Activated gamma-delta T cell treated with anti-CD3 and anti-CD28 coated beads, Interleukin-2, amount 50 U/mL, for 16 hours (primary cell): ENCODE measurements around the gene CACNA2D2.
A peak's percentile ranks its signal among the peaks of the same experiment; 100 is the strongest.

Experiments used
- DNase-seq: peaks from one replicate; pipeline ENCODE4 v3.0.0-alpha.2; 2020; ENCODE audit warnings: low read depth

The CACNA2D2 gene

GRCh38 chr3:50345008-50345407, 158.4 kb downstream of the CACNA2D2 start:
- DNase-seq, result no peak

- DNase-seq, result no peak
These were observed 160.4 kb downstream of the CACNA2D2 start for GRCh38 chr3:50342813-50343633.

DNA sequence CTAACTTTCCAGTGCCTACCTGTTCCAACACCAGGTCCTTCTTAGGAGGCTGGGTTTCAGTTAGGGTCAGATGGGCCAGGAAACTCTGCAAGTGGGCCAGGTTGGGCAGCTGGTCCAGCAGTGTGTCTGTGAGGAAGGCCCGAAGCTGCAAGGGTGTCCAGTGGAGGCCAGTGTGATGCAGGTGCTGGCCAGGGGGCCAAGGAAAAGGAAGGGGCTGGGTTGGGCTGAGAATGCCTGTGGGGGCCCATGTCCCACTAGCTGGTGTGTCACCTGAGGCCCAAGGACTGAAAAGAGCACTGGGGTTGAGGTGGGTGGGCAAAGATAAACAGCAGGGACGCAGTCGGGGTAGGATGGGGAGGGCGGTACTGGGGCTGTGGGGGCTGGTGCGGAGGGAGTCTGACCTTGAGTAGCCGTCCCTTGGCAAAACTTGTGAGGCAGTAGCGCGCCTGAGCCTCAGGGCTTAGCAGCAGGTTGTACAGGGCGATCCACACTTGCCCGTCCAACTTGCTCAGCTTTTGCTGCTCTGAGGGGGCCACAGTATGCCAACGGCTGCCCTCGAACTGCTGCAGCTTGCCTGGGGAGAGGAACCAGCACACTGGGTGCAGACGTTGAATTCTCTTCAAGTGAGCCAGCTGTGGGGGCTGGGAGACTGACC, 161.3 kb downstream of the CACNA2D2 start:
- DNase-seq, result no peak

DNA sequence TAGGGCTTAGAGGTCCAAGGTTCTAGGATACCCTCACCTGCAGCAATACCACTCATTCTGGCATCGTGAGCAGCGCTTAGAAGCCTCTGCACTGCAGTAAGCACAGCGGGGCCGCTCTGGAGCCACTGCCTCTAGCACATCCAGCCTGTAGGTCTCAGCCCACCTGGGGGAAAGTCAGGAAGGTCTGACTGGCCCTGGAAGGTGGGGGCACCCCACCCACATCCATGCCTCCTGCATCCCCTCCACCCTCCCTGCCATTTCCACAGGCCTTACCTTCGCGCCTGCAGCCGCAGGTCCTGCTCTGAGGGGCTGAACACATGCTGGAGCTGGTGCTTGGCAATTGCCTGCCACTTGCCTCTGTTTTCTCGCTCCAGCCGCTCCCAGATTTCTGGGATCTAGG, 161.9 kb downstream of the CACNA2D2 start:
- no peak for DNase-seq

GRCh38 chr3:50340448-50341329, 162.7 kb downstream of the CACNA2D2 start, which contains the start of gene RASSF1:
Gene RASSF1, minus strand, starts transcription at chr3:50340836. Its CDS starts 31 bp downstream, at chr3:50340805.
- peak; percentile 45 for DNase-seq

DNA sequence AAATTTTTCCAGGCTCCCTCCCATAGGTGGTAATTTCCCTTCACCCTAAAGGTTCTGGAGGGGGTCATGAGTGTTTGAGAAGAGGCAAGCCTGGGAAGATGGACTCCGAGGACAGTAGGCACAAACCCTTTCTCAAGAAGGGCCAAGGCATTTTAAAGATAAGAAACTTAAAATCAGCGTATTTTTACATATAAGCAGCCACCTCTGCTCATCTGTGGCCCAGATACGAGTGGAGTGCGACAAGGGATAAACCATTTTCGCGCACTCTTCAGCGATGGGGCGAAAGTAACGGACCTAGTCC, 163.3 kb downstream of the CACNA2D2 start:
- no peak for DNase-seq

- no peak for DNase-seq
These were observed 163.8 kb downstream of the CACNA2D2 start for GRCh38 chr3:50339485-50340146.

DNA sequence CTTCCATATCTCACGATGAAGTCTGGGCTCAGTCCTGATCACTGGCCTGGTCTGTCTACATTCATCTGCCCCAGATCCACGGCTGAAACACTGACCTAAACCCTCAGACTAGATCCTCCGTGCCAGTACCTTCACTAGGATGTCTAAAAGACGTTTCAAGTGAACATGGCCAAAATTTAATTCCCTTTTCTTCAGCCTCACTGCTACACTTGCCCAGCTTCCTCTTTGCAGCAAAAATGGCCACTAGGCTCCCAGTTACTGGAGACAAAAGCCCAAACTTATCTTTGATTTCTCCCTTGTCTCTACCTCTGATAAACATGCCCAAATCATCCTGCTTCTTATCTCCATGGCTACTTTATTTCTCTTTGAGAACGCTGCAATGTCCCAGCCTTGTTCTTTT, 164.5 kb downstream of the CACNA2D2 start:
- no peak for DNase-seq

- DNase-seq, result peak; percentile 92
These were observed 166.1 kb downstream of the CACNA2D2 start for GRCh38 chr3:50337175-50337861.

GRCh38 chr3:50336452-50337174, 166.8 kb downstream of the CACNA2D2 start:
- DNase-seq, result no peak

DNA sequence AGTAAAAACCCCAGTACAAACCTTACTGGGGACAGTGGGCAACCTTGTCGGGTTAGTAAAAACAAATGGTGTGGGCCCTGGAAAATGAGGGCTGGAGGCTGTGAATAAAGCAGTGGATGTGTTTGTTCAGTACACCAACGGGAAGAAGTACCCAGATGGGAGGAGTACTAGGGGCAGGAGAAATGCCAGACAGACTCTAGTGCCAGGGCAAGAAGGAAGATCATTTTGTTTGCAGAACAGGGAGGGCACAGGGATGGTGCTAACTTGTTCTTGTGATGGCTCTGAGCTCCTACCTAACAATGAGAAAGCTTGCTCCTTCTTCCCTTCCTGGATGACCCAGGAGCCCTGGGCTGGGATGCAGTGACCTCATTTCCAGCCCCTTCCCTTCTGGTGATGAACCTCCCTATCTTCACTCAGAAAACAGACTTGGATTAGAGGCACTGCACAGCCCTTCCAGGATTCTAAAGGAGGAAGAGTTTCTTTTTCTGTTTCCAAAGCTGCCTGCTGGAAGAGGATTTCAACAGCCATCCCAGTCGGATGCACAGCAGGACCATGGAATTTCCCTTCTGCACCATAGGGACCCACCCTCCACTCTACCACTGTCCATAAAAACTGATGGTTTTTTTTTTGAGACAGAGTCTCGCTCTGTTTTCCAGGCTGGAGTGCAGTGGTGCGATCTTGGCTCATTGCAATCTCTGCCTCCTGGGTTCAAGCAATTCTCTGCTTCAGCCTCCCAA, 168.9 kb downstream of the CACNA2D2 start:
- DNase-seq, result no peak

GRCh38 chr3:50333744-50334328, 169.6 kb downstream of the CACNA2D2 start:
- DNase-seq, result no peak

GRCh38 chr3:50331364-50331907, 172.0 kb downstream of the CACNA2D2 start:
- DNase-seq, result no peak

GRCh38 chr3:50330330-50330729, 173.1 kb downstream of the CACNA2D2 start:
- DNase-seq, result no peak

DNA sequence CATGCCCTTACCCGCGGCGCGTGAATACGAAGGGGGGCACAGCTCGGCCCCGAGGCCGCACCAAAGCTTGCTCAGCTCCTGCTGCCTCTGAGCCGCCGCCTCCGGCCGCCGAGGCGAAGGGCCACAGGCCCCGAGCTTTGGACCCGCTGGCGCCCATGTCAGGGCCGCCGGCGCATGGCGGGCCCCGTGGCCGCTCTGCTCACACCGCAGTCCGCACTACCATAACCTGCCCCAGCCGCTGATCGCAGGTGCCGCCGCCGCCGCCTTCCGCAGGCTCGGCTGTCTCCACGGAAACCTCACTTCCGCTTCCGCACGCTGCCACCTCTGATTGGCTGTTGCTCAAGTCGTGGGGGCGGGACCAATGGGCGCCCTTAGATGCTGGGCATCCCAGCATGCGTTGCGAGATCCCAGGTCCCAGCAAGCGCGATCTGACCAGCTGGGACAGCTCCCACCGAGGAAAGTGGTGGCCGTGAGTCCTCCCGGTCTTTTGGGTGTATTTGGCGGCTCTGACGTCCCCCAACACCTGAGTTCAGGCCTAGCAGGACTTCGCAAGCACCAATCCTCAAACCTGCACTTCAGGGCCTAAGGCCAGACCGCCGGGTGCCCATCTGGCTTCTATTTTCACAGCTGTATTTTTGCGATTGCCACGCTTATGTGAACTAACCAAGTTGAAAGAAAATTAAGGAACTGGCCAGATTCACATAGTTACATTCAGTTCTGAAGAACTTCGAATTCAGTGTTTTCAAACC, 175.3 kb downstream of the CACNA2D2 start, which contains the start of gene TUSC2:
Gene TUSC2 (minus strand): TSS at position 281 of the 749 bp plus-strand sequence. CDS start 124 bp downstream, at position 157.
- peak; percentile 90 for DNase-seq

- DNase-seq, result no peak
These were observed 176.3 kb downstream of the CACNA2D2 start for GRCh38 chr3:50327129-50327528.

- DNase-seq, result no peak
These were observed 177.3 kb downstream of the CACNA2D2 start for GRCh38 chr3:50326182-50326541.

GRCh38 chr3:50325497-50326181, 177.8 kb downstream of the CACNA2D2 start:
- no peak for DNase-seq
